GM12878 (cell line): ENCODE measurements around the gene AVL9. TPM values are rescaled to one million over a fixed set of nuclear protein-coding genes. Genes with fewer than 3 reads are reported as not detected.

ENCODE experiments used
- ATAC-seq: fragments of 200-7000 bp; cut with Tn5 transposase; 3 replicates; pipeline ENCODE4 v1.9.1; 2020; ENCODE audit warnings: mild to moderate bottlenecking, moderate library complexity
- BruUV-seq: library from RNA; stranded (reverse); fragments of 400-500 nt; replicated peaks from 2 replicates; lab custom pipeline; 2021; lab: Mats Ljungman, UMichigan
- CTCF ChIA-PET: fragments of 300-600 bp; sonication (Branson Sonifier 250); formaldehyde crosslinking; extraction: SDS; loops from one replicate; lab custom pipeline; 2021; ENCODE audit warnings: inconsistent platforms; lab: Yijun Ruan, JAX
- POLR2A ChIA-PET: fragments of 350-600 bp; formaldehyde crosslinking; extraction: SDS; loops from one replicate; lab custom pipeline; 2021; ENCODE audit warnings: inconsistent platforms; lab: Charles Lee
- RAD21 ChIA-PET: fragments of 300-600 bp; sonication (Branson Sonifier 250); formaldehyde crosslinking; loops from one replicate; lab custom pipeline; 2023; ENCODE audit warnings: antibody characterized with exemption; ENCODE audit not compliant: unreplicated experiment; lab: Charles Lee
- SMC1A ChIA-PET: fragments of 300-600 bp; sonication (Branson Sonifier 250); formaldehyde crosslinking; loops from one replicate; lab custom pipeline; 2023; ENCODE audit not compliant: unreplicated experiment, uncharacterized antibody; lab: Charles Lee
- DNase-seq: peaks from one replicate; pipeline ENCODE4 v3.0.0-alpha.2; 2011; ENCODE audit warnings: low read depth, low spot score
- FAIRE-seq: peaks from 3 replicates; lab custom pipeline; 2011; peaks lifted over from hg19 to GRCh38; lab: Jason Lieb, UNC
- H2AFZ ChIP-seq: 2 replicates; pipeline ENCODE4 v1.6.0; 2011; ENCODE audit warnings: low read depth, low read length, control low read depth; ENCODE audit not compliant: control insufficient read depth
- H3K27ac ChIP-seq: 2 replicates; pipeline ENCODE4 v1.5.1; 2011; ENCODE audit warnings: control low read depth; ENCODE audit not compliant: control insufficient read depth, insufficient read depth
- H3K27me3 ChIP-seq, 2 experiments: replicated peaks in 1 of 2; 2 replicates each; pipeline versions ENCODE4 v1.6.0 to v1.6.1; 2011; ENCODE audit warnings: low read length in 1 of 2; ENCODE audit not compliant: control insufficient read depth in 2 of 2, insufficient read depth in 2 of 2
- H3K36me3 ChIP-seq, 2 experiments: 2 replicates each; pipeline ENCODE4 v1.5.1; 2011; ENCODE audit warnings: low read length in 1 of 2; ENCODE audit not compliant: control insufficient read depth in 2 of 2, insufficient read depth in 2 of 2
- H3K4me1 ChIP-seq: 2 replicates; pipeline ENCODE4 v1.6.1; 2011; ENCODE audit warnings: mild to moderate bottlenecking, low read length, moderate library complexity, mixed read lengths; ENCODE audit not compliant: control insufficient read depth, insufficient read depth
- H3K4me2 ChIP-seq: 2 replicates; pipeline ENCODE4 v1.6.0; 2011; ENCODE audit warnings: control low read depth; ENCODE audit not compliant: control insufficient read depth, insufficient read depth
- H3K4me3 ChIP-seq: fragments of 200-600 bp; sonication (generic); 2 replicates; pipeline ENCODE4 v1.5.1; 2016
- H3K79me2 ChIP-seq: 2 replicates; pipeline ENCODE4 v1.6.0; 2011; ENCODE audit warnings: low read length; ENCODE audit not compliant: control insufficient read depth, insufficient read depth
- H3K9ac ChIP-seq: 2 replicates; pipeline ENCODE4 v1.8.0; 2011; ENCODE audit warnings: low read length, control low read depth, mixed read lengths; ENCODE audit not compliant: control insufficient read depth, insufficient read depth
- H3K9me3 ChIP-seq: replicated peaks from 3 replicates; pipeline ENCODE4 v1.5.1; 2011; ENCODE audit warnings: mild to moderate bottlenecking, low read length; ENCODE audit not compliant: control insufficient read depth, insufficient read depth
- H4K20me1 ChIP-seq: 2 replicates; pipeline ENCODE4 v1.6.0; 2011; ENCODE audit not compliant: control insufficient read depth, insufficient read depth
- ATF2 ChIP-seq: IDR thresholded peaks from 2 replicates; pipeline ENCODE4 v1.6.1; 2012; ENCODE audit warnings: low read length, inconsistent platforms
- CEBPZ ChIP-seq: fragments of 150-350 bp; IDR thresholded peaks from 2 replicates; pipeline ENCODE4 v1.6.1; 2016; ENCODE audit warnings: low read depth, low read length
- E2F4 ChIP-seq: IDR thresholded peaks from 2 replicates; pipeline ENCODE4 v1.6.1; 2012; ENCODE audit warnings: low read depth, low read length, improper control_type of control experiment
- ETV6 ChIP-seq, 2 experiments: fragments of 450-650 bp in 1 of 2; IDR thresholded peaks in 1 of 2; conservative IDR thresholded peaks in 1 of 2; 2 replicates each; pipeline ENCODE4 v1.6.1; 2014; ENCODE audit warnings: antibody characterized with exemption in 1 of 2, borderline replicate concordance in 1 of 2, low read depth in 1 of 2, mild to moderate bottlenecking in 1 of 2, moderate library complexity in 1 of 2
- FOS ChIP-seq: IDR thresholded peaks from 3 replicates; pipeline ENCODE4 v1.6.1; 2011; ENCODE audit warnings: borderline replicate concordance; ENCODE audit not compliant: insufficient read length; ENCODE audit errors: extremely low read depth
- LARP7 ChIP-seq: fragments of 450-650 bp; IDR thresholded peaks from 2 replicates; pipeline ENCODE4 v1.6.1; 2017; ENCODE audit warnings: mild to moderate bottlenecking
- MYC ChIP-seq: IDR thresholded peaks from 2 replicates; pipeline ENCODE4 v1.6.1; 2011; ENCODE audit warnings: mild to moderate bottlenecking, low read length, moderate library complexity, inconsistent platforms; ENCODE audit not compliant: insufficient read depth, insufficient replicate concordance, insufficient read length, severe bottlenecking
- RUNX3 ChIP-seq: IDR thresholded peaks from 2 replicates; pipeline ENCODE4 v1.6.1; 2012; ENCODE audit warnings: low read length, inconsistent platforms
- SPI1 ChIP-seq: IDR thresholded peaks from 2 replicates; pipeline ENCODE4 v1.6.1; 2011; ENCODE audit warnings: low read depth, mild to moderate bottlenecking, low read length, moderate library complexity, borderline replicate concordance; ENCODE audit not compliant: insufficient read depth
- SREBF2 ChIP-seq: IDR thresholded peaks from 2 replicates; pipeline ENCODE4 v1.6.1; 2012; ENCODE audit warnings: mild to moderate bottlenecking, low read length
- ZBTB40 ChIP-seq: fragments of 450-650 bp; IDR thresholded peaks from 2 replicates; pipeline ENCODE4 v1.6.1; 2016; ENCODE audit warnings: mild to moderate bottlenecking, moderate library complexity, borderline replicate concordance
- WGBS: methylation state at CpG from one replicate; pipeline ENCODE4 v1.1.6; 2016; ENCODE audit warnings: low lambda C conversion rate; ENCODE audit not compliant: insufficient replicate concordance, insufficient coverage; ENCODE audit errors: missing lambda C conversion rate; 5-methylcytosine and 5-hydroxymethylcytosine counted together
- in situ Hi-C: fragments of 300-500 bp; cut with MboI; formaldehyde crosslinking; loops from 9 replicates; pipeline ENCODE4 v1.14.3; 2018; ENCODE audit warnings: mixed read lengths
- intact Hi-C: fragments of 100-400 bp; cut with micrococcal nuclease; formaldehyde crosslinking; loops from one replicate; pipeline ENCODE4 v1.14.2; 2022; ENCODE audit not compliant: unreplicated experiment
- polyA plus RNA-seq, 11 experiments: library from polyadenylated mRNA; depleted of rRNA in 4 of 11; unstranded in 6 of 11; stranded (reverse) in 5 of 11; fragments of >200 nt; fragmentation: Nextera tagmentation in 4 of 11; fragmentation: Illumina TruSeq in 1 of 11; extraction: Ambion mirVana in 4 of 11; extraction: Trizol in 1 of 11; gene quantifications; 1 replicate in 1 of 11; 2 replicates in 10 of 11; pipeline versions ENCODE4 v1.2.1 to v1.2.3, GENCODE V29; 2011 to 2016; ENCODE audit warnings: inconsistent platforms in 2 of 11, missing spikeins in 2 of 11, low read depth in 1 of 11
- total RNA-seq, 4 experiments: library from RNA; depleted of rRNA in 3 of 4; stranded (reverse); fragments of >200 nt in 3 of 4; fragmentation: Illumina TruSeq in 1 of 4; extraction: Trizol in 1 of 4; gene quantifications; 2 replicates each; pipeline versions ENCODE4 v1.2.1 to v1.2.3, GENCODE V29; 2013 to 2021

Gene AVL9
- total and polyA plus RNA-seq, 10 of the 15 experiments (the other 5 are each of a cell fraction or from before 2014, with no cell fraction given), result 4.5 to 41.6 (median 20.1) TPM

GRCh38 chr7:32535162-32535702 lies 39.9 kb downstream of the AVL9 start:
- H2AFZ ChIP-seq, result no peak overlapping the region
- H3K27ac ChIP-seq, result no peak overlapping the region; the same call in 1 of the 2 replicates
- H3K4me3 ChIP-seq, result no peak overlapping the region
- CTCF ChIA-PET, result interaction anchor here (0.9 kb wide), 2 partner anchors 40 to 43 kb away, joined by 3 to 4 read pairs; partner anchors contain the start of gene AVL9
- SMC1A ChIA-PET, result interaction anchor here (2.1 kb wide), 1 partner anchor 10 kb away, joined by 9 read pairs; no protein-coding TSS in a partner anchor
- no peaks in the 10 kb centered on the region for H3K4me1 ChIP-seq
- 0 out of 2 replicates have a peak overlapping the region, but pooled peaks have one; percentile 5 for H3K4me2 ChIP-seq
- H3K79me2 ChIP-seq, result no peaks in the 10 kb centered on the region; the same call in none of the 2 replicates
- no peak for DNase-seq
- H4K20me1 ChIP-seq, result no peaks in the 10 kb centered on the region
- 83% methylated on average over 4 of the region's 4 CpGs for WGBS
- H3K27me3 ChIP-seq, result no peaks in the 10 kb centered on the region
- ATAC-seq, result peak; percentile 30; the same call in 1 of the 3 replicates
- peak; percentile 74 for FAIRE-seq
- no peaks in the 10 kb centered on the region; a peak in 1 of 4 replicates for H3K36me3 ChIP-seq
- in situ Hi-C loops (no loop called here), intact Hi-C loops (no loop called here)
- BruUV-seq, result no TSS peak
- POLR2A ChIA-PET, result no interaction called here
- no peak overlapping the region for H3K9ac ChIP-seq
- RAD21 ChIA-PET, result no interaction called here
- no peaks in the 10 kb centered on the region; the same call in 2 of the 3 replicates for H3K9me3 ChIP-seq
- no peak for TF ChIP-seq ZBTB40
- TF ChIP-seq MYC, result no peak
- TF ChIP-seq CEBPZ, result no peak
- TF ChIP-seq FOS, result no peak
- no peak for TF ChIP-seq ATF2
- TF ChIP-seq LARP7, result no peak
- no peak for TF ChIP-seq ETV6 (conservative IDR thresholded peaks at IDR 0.05 in 1 of 2, IDR thresholded peaks at IDR 0.05 in 1 of 2; ENCODE audit: borderline replicate concordance in 1 of 2, low read depth in 1 of 2)
- TF ChIP-seq E2F4, result no peak
- TF ChIP-seq SREBF2, result no peak
- no peak for TF ChIP-seq RUNX3
- no peak for TF ChIP-seq SPI1
